Measurements from ENCODE around the gene TRIM54. TPM values are rescaled to one million over a fixed set of nuclear protein-coding genes. Genes with fewer than 3 reads are reported as not detected.
"Not testable (repeated sequence)": the region's sequence is repeated elsewhere in the genome, so short reads cannot be mapped to it uniquely, and the experiment has no call there.

The TRIM54 gene
- total RNA-seq, 1 donor from 2014 or later: 40.5 TPM

DNA sequence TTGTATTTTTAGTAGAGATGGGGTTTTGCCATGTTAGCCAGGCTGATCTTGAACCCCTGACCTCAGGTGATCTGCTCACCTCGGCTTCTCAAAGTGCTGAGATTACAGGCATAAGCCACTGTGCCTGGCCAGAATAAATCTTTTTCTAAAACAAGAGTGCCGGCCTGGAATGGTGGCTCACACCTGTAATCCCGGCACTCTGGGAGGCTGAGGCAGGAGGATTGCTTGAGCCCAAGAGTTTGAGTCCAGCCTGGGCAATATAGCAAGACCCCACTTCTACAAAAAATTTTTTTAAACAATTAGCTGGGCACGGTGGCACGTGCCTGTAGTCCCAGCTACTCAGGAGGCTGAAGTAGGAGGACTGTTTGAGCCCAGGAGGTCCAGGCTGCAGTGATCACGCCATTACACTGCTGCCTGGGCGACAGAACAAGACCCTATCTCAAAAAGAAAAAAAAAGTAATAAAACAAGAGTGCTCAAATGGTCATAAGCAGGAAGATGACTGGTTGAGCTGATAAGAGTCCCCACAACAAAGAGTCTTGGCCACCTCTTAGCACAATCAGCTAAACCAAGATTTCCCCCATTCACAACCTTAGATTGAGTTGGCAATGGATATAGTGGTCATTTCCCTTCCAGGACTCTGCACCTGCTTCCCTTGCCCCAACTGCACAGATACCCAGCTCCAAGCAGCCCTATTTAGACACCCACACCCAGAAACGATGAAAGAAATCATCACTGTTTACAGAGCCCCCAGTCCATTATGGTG is 31.8 kb downstream of the TRIM54 start:
- DNase-seq: no peak

DNA sequence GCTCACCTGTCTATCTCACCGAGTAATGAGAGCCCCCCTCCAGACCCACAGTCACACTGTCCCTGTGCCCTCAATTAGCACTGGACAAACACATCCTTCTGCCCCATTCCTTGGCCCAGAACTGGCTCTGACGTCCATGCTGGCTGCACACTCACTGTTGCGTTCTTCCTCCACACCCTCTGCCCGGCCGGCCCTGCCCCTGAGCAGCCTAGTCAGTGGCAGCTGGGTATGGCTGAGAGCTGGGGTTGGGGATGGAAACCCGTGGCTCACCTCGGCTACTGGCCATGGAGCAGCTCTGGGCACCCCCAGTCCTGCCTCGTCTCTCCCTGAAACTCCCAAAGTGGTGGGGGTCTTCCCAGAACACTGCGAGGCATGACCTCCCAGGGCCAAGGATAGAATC is 32.5 kb downstream of the TRIM54 start:
- DNase-seq: no peak

DNA sequence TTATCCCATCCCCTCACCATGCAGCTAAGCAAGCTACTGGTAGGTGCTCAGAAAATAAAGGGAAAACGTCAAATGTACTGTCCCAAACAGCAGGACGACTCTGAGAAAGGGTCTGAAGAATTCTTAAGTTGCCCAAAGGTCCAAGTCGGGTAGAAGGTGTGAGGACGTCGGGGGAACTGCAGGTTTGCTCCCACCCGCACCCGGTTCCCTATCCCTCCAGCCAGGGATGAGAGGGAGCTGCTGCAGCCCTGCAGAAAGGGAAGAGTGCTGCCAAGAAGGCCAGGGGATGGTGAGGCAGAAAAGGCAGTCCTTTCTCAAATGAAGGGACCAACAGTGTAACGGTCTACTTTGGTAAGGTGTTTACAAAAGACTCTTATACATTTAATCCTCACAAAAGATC is 32.9 kb downstream of the TRIM54 start:
- no peak for DNase-seq

DNA sequence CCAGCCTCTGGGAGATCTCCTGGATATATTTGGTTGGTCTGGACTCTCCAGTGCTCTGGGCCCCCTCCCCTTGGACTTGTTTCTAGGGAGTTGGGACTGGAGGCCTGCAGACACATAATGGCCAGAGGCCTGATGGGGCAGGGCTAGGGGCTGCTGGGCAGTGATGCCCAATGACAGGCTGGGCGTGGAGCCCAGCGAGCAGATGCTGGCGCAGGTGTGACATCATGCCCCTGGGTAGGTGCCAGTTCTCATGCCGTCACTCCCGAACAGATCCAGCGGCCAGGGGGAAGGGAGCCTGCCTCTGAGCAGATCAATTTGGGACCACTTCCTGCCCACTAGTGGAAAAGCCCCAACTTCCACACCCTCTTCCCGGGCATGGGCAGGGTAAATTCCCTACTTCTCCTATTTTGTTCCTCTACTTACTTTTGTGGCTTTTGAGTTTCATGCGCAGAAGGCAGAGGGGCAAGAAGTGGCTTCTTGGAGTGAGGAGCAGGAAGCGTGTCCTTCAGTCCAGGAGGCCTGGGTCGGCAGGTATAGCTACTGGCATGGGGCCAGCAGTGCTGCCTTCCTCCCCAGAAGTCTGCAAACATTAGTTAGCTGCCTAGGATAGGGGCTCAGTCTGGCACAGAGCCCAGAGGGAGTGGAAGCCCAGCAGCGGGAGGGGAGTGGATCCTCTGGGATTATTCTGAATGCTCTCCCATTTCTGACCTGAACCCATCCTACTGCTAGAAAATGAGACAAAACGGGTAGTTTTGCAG is 34.6 kb downstream of the TRIM54 start:
- no peak for DNase-seq

DNA sequence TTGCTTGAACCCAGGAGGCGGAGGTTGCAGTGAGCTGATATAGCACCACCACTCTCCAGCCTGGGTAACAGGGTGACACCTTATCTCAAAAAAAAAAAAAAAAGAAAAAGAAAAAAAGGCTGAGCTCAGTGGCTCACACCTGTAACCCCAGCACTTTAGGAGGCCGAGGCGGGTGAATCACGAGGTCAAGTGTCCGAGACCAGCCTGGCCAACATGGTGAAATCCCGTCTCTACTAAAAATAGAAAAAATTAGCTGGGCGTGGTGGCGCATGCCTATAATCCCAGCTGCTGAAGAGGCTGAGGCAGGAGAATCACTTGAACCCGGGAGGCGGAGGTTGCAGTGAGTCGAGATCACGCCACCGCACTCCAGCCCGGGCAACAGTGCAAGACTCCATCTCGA is 37.6 kb downstream of the TRIM54 start:
- not testable (repeated sequence) for DNase-seq

GRCh38 chr2:27320958-27321543 is 38.8 kb downstream of the TRIM54 start:
- no peak for DNase-seq

GRCh38 chr2:27322301-27322765 is 40.1 kb downstream of the TRIM54 start:
- DNase-seq: no peak

- DNase-seq: peak; percentile 97
Measured at GRCh38 chr2:27322766-27323595, 40.8 kb downstream of the TRIM54 start, which contains the start of gene MPV17. MPV17 (minus strand) TSS chr2:27323097; CDS start chr2:27322517, 580 bp downstream.

DNA sequence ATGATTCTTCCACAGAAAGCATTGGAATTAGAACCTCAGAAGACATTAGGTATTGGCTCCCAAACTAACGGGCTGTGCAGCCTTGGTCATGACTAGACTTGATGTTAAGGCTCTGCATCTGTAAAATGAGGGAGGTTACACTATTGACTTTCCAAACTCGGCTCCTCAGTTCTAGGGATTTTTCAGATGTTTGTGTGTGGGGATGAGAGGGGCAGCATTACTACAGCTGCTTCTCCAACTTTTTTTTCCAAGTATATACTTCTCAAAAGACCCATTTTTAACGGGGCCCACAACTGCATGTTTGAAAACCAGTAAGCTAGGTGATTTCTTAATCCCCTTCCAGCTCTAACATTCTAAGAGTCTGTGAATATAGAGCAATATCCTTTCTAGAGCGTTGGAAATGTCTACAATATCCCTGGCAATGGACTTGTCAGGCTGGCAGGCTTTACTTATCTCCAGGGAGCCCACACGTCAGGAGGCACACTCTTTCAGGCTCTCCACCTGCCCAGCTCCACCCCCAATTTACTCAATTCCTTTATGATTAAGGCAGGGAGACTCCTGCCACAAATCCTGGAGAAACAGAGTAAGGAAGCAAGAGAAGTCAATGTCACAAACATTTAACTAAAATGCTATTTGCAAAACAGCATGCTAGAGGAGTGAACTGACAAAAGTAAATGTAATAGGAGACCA is 41.5 kb downstream of the TRIM54 start:
- DNase-seq: no peak

GRCh38 chr2:27324720-27325119 is 42.5 kb downstream of the TRIM54 start:
- DNase-seq: no peak

DNA sequence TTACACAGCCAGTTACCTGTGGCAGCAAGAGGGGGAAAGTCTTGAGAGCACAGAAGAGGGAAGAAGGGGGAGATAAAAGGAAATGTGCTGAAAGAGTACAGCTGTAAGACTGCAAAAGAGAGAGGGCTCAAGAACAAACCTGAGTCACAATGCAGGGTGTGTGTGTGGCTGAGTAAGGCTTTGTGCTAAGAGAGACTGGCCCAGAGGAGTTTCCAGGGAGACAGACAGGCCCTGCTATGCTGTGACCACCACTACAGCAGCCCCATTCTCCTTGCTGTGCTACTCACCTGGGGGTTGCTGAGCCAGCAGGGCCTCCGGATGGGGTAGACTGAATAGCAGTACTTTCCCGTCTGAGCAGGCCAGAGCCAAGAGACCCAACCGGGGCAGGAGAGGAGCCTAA is 53.1 kb downstream of the TRIM54 start:
- no peak for DNase-seq

GRCh38 chr2:27336173-27336572 is 53.9 kb downstream of the TRIM54 start:
- DNase-seq: no peak

- no peak for DNase-seq
Measured at GRCh38 chr2:27347641-27348040, 65.4 kb downstream of the TRIM54 start.

- DNase-seq: no peak
Measured at GRCh38 chr2:27350106-27350693, 68.0 kb downstream of the TRIM54 start.

DNA sequence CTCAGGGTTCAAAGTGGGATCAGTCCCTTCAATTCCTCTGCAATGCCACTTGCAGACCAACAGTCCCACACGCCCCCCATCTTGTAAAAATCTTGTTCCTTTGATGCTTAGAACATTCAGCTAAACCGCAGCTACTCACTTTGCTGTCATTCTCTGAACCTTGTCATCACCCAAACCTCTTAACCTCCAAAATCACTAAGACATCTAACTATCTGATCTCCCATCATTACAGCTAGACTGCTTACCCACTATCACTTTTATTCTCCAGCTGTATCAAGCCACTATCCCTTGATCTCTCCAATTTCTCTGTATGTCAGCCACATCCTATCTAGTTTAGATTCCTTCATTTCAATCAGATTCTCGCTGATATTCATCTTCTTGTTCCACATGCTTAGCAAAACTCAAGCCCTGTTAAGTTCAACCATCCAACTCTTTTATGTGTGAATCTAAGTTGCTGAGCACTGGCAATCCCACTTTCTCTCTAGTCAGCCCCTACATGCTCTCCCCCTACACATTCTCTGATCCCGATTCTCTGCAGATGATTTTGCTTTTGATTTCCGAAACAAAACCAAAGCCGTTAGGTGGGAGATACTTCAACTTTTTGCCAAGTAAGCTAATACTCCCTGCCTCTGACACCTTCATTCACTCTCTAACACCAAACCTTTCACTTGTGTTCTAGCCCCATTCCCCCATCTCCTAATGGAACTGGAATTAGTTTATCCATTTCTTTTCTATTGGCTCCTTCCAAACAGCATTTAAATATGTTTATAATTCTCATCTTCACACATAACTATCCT is 69.8 kb downstream of the TRIM54 start:
- no peak for DNase-seq

DNA sequence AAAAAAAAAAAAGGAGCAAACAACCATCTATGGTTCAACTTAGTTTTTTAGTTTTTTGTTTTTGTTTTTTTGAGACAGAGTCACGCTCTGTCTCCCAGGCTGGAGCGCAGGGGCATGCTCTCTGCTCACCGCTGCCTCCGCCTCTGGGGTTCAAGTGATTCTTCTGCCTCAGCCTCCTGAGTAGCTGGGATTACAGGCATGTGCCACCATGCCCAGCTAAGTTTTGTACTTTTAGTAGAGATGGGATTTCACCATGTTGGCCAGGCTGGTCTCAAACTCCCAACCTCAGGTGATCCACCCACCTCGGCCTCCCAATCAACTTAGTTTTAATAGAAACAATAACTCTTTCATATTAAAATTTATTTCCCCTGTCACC is 71.1 kb downstream of the TRIM54 start:
- not testable (repeated sequence) for DNase-seq

- DNase-seq: no peak
Measured at GRCh38 chr2:27353762-27354596, 71.8 kb downstream of the TRIM54 start.

DNA sequence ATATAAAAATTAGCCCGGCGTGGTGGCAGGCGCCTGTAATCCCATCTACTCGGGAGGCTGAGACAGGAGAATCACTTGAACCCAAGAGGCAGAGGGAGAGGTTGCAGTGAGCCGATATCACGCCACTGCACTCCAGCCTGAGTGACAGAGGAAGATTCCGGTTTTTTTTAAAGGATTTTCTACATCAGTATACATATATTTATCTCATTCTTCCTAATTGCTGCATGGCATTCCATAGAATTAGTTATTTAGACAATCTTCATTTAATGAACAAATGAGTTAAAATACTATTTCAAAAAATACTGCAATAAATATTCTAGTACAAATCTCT is 72.3 kb downstream of the TRIM54 start:
- no peak for DNase-seq

DNA sequence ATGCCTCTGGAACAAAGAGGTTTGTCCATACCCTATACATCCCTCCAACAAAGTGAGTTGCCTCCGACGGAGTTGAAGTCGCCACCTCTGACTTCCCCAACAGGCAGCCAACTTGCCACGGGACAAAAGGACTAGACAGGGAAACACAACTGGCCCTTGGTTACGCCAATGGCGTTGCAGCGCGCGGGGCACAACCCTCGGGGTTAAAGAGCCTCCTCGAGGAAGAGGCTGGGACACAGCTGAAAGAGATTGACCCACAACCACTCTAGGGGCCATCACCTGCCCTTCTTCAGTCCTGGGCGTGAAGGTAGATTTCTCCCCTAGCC is 73.8 kb downstream of the TRIM54 start:
- no peak for DNase-seq

Data from tongue (tissue), 2 donors.